AG09309 (cell line): Measurements from ENCODE around the gene INSL3.
"Not testable (repeated sequence)": the region's sequence is repeated elsewhere in the genome, so short reads cannot be mapped to it uniquely, and the experiment has no call there.

Experiments used
- DNase-seq: peaks from one replicate; pipeline ENCODE4 v3.0.0-alpha.2; 2010; ENCODE audit warnings: low read depth
- H3K4me3 ChIP-seq: 2 replicates; pipeline ENCODE4 v1.5.1; 2011; ENCODE audit warnings: mild to moderate bottlenecking, low read depth, low read length, moderate library complexity; ENCODE audit not compliant: control insufficient read depth
- CTCF ChIP-seq: IDR thresholded peaks from 2 replicates; pipeline ENCODE4 v1.5.1; 2011; ENCODE audit warnings: mild to moderate bottlenecking, low read depth, low read length, inconsistent platforms; ENCODE audit not compliant: insufficient read depth, control insufficient read depth; ENCODE audit errors: missing control alignments

Gene INSL3

GRCh38 chr19:17811103-17811502 lies 10.2 kb downstream of the INSL3 start:
- no peak for TF ChIP-seq CTCF
- no peak for DNase-seq
- no peak overlapping the region for H3K4me3 ChIP-seq

GRCh38 chr19:17807731-17808316 lies 13.5 kb downstream of the INSL3 start:
- DNase-seq, result no peak
- H3K4me3 ChIP-seq, result no peak overlapping the region
- no peak for TF ChIP-seq CTCF

- no peak for DNase-seq
- no peak for TF ChIP-seq CTCF
- no peak overlapping the region for H3K4me3 ChIP-seq
Measured at GRCh38 chr19:17806945-17807344, 14.4 kb downstream of the INSL3 start.

DNA sequence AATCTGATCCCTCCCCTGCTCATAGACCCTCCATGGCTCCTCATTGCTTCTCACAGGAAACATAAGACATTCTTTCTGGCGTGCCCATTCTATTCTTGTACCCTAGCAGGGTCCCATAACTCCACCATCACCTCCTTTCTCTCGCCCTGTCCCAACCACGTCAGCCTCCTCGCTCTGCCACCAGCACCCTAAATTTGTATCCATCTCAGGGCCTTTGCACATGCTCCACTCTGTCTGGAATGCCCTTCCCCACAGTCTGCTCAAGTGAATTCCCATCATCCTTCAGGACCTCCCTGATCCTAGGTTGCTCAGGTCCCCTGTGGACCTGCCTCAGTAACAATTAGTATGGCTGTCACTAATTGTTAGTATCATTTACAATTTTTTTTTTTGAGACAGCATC lies 15.9 kb downstream of the INSL3 start:
- TF ChIP-seq CTCF, result no peak
- DNase-seq, result no peak
- H3K4me3 ChIP-seq, result no peak overlapping the region

DNA sequence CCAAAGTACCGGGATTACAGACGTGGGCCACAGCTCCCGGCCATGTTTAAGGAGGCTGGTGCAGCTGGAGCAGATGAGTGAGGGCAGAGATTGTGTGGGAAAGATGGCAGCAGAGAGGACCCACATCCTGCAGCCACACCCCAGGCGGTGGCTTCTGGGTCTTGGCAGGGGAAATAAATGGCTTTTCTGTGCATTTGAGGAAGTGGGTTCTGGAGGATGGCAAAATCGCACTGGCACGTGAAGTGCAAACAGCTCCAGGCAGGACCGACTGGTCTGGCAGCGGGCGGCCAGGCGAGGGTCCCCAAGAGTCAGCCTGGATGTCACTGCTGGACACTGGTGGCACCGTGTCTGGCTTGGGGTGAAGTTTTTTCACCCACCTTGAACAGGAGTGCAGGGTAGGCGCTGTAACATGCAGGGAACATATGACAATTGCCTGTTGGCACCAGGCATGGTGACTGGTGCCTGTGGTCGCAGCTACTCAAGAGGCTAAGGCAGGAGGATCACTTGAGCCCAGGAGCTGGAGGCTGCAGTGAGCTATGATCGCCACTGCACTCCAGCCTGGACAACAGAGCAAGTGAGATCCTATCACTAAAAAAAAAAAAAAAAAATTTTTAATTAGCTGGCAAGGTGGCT lies 17.9 kb downstream of the INSL3 start:
- no peak overlapping the region for H3K4me3 ChIP-seq
- no peak for DNase-seq
- no peak for TF ChIP-seq CTCF

DNA sequence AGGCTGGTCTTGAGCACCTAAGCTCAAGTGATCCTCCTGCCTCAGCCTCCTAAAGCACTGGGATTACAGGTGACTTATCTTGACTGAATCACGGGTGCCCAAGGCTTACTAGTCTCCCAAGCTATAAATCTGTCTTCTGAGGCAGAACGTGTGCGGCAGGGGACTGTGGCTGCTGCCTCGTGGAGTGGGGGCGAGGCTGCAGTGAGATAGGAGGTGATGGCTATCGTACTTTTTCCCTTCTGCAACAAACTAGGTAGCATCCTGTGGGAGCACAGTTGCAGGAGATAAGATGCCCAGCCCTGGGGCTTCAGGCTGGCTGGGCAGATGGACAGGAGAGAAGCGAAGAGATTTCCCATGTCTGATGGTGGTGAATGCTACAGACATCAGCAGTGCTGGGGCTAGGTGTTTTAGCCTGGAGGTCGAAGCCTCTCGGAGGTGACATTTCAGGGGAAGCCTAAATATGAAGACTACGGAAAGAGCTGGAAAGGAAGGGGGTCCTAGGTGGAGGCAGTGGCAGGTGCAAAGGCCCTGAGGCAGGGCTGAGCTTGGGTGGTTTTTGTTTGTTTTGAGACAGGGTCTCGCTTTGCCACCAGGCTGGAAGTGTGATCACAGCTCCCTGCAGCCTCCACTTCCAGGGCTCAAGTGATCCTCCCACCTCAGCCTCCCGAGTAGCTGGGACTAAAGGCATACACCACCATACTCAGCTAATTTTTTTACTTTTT lies 19.0 kb downstream of the INSL3 start:
- DNase-seq, result no peak
- no peak overlapping the region for H3K4me3 ChIP-seq
- no peak for TF ChIP-seq CTCF

DNA sequence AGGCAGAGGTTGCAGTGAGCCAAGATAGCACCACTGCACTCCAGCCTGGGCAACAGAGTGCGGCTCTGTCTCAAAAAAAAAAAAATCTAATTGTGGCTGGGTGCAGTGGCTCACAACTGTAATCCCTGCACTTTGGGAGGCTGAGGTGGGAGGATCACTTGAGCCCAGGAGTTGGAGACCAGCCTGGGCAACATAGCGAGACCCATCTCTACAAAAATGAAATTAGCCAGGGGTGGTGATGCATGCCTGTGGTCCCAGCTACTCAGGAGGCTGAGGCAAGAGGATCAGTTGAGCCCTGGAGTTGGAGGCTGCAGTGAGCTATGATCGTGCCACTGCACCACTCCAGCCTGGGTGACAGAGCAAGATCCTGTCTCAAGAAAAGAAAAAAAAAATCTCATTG lies 22.7 kb downstream of the INSL3 start:
- H3K4me3 ChIP-seq, DNase-seq: not testable (repeated sequence)
